Sigmoid colon (tissue), 7 donors: Measurements from ENCODE around the gene CCDC90B. TPM values are rescaled to one million over a fixed set of nuclear protein-coding genes. Genes with fewer than 3 reads are reported as not detected.

Source experiments
- DNase-seq: peaks from one replicate; pipeline ENCODE4 v3.0.0-alpha.2; 2019
- H3K27ac ChIP-seq, 4 donors: fragments of 200-600 bp; sonication (generic); one replicate each; pipeline ENCODE4 v1.5.1; 2016 to 2019; ENCODE audit warnings: mild to moderate bottlenecking in 1 of 4
- H3K27me3 ChIP-seq, 3 donors: fragments of 200-600 bp; sonication (generic); one replicate each; pipeline ENCODE4 v1.5.1; 2019; ENCODE audit warnings: mild to moderate bottlenecking in 1 of 3
- H3K36me3 ChIP-seq, 4 donors: fragments of 200-600 bp; sonication (generic); one replicate each; pipeline ENCODE4 v1.5.1; 2016 to 2019
- H3K4me1 ChIP-seq, 4 donors: fragments of 200-600 bp; sonication (generic); one replicate each; pipeline ENCODE4 v1.5.1; 2017 to 2019
- H3K4me3 ChIP-seq, 4 donors: fragments of 200-600 bp; sonication (generic); one replicate each; pipeline ENCODE4 v1.5.1; 2017 to 2019; ENCODE audit warnings: mild to moderate bottlenecking in 2 of 4, moderate library complexity in 1 of 4
- H3K9me3 ChIP-seq, 4 donors: fragments of 200-600 bp in 3 of 4; sonication (generic) in 3 of 4; one replicate each; pipeline versions ENCODE4 v1.5.1 to v1.6.1; 2013 to 2019
- EP300 ChIP-seq, 4 donors: sonication (generic); formaldehyde crosslinking; IDR thresholded peaks; one replicate each; pipeline ENCODE4 v1.6.1; 2017; ENCODE audit warnings: antibody characterized with exemption in 4 of 4
- POLR2A ChIP-seq, 2 donors: fragments of 450-650 bp; IDR thresholded peaks; one replicate each; pipeline ENCODE4 v1.6.1; 2016; ENCODE audit warnings: antibody characterized with exemption in 2 of 2, mild to moderate bottlenecking in 2 of 2, moderate library complexity in 2 of 2
- POLR2AphosphoS5 ChIP-seq, 4 donors: sonication (generic); formaldehyde crosslinking; IDR thresholded peaks; one replicate each; pipeline ENCODE4 v1.6.1; 2017; ENCODE audit warnings: antibody characterized with exemption in 4 of 4
- WGBS, 2 donors: extraction: QIAGEN DNeasy Blood & Tissue Kit; methylation state at CpG; one replicate each; pipeline ENCODE4 v1.1.7; 2013; 5-methylcytosine and 5-hydroxymethylcytosine counted together
- intact Hi-C: fragments of 100-400 bp; cut with DNase I; formaldehyde crosslinking; loops from one replicate; pipeline ENCODE4 v1.15.1; 2023
- polyA plus RNA-seq, 3 donors: library from polyadenylated mRNA; stranded (reverse); fragments of 200-250 nt; gene quantifications; one replicate each; pipeline ENCODE4 v1.2.3, GENCODE V29; 2013
- total RNA-seq, 4 donors: library from RNA; depleted of rRNA; stranded (reverse); fragments of >200 nt; gene quantifications; one replicate each; pipeline ENCODE4 v1.1.0, GENCODE V29; 2016
- TF ChIP-seq, protein P1 (sequence below), 4 experiments: fragments of 450-650 bp in 3 of 4; fragments of 200-600 bp in 1 of 4; IDR thresholded peaks; one replicate each; pipeline ENCODE4 v1.5.1; 2016 to 2019; ENCODE audit warnings: antibody characterized with exemption in 4 of 4, mild to moderate bottlenecking in 3 of 4, moderate library complexity in 2 of 4
- donor health status: healthy with polysubstance abuse.
- donor health status: Bipolar disorder and iron deficiency.
- donor health status: healthy.

Gene CCDC90B
- total and polyA plus RNA-seq, 7 donors, result 28.6 to 51.3 (median 44.4) TPM

DNA sequence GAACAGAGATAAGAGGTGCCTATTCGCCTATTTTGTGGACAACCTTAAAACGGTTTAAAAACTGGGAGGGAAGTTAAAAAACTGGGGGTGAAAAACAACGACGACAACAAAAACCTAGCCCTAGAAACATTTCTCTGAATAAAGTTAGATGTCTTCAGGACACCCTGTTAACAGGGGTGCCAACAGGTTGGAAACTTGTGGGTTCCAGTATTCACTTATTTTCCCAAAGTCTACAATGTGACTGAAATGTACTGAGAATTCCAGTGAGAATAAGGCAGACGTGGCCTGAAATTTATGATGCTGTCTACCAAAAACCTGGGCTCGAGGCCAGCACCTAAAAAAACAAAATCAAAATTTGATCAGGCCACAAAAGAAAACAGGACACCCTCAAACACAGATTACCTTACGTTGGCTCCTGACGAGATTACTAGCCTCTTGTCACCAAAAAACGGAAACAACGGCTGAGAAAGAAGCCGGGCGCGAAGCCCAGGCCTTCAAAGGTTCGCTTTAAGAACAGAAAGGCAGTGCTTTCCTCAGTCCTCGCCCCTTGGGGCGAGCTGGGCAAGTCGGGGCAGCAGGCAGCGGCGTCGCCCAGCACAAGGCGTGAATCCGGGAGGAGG is 906 bp downstream of the CCDC90B start:
- TF ChIP-seq, protein P1, sequence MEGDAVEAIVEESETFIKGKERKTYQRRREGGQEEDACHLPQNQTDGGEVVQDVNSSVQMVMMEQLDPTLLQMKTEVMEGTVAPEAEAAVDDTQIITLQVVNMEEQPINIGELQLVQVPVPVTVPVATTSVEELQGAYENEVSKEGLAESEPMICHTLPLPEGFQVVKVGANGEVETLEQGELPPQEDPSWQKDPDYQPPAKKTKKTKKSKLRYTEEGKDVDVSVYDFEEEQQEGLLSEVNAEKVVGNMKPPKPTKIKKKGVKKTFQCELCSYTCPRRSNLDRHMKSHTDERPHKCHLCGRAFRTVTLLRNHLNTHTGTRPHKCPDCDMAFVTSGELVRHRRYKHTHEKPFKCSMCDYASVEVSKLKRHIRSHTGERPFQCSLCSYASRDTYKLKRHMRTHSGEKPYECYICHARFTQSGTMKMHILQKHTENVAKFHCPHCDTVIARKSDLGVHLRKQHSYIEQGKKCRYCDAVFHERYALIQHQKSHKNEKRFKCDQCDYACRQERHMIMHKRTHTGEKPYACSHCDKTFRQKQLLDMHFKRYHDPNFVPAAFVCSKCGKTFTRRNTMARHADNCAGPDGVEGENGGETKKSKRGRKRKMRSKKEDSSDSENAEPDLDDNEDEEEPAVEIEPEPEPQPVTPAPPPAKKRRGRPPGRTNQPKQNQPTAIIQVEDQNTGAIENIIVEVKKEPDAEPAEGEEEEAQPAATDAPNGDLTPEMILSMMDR (IDR thresholded peaks at IDR 0.05), result no peak
- TF ChIP-seq POLR2AphosphoS5 (IDR thresholded peaks at IDR 0.05) (no peak), EP300 (IDR thresholded peaks at IDR 0.05) (no peak), POLR2A (IDR thresholded peaks at IDR 0.05) (no peak)
- no peaks in the 10 kb centered on the region for H3K9me3 ChIP-seq
- H3K27me3 ChIP-seq, result no peaks in the 10 kb centered on the region
- no peak for DNase-seq
- intact Hi-C loops, result loop anchor here (2.0 to 5.0 kb wide), 4 partner anchors 93 to 378 kb away; partner anchors contain the start of genes ANKRD42, PCF11 and RAB30
- peaks cover 0 to 4% (median 0%) of the 10 kb centered on the region in 4 donors for H3K36me3 ChIP-seq
- peak overlapping the region; percentile 95 to 97 (median 96) for H3K27ac ChIP-seq
- peaks cover 0 to 46% (median 40%) of the 10 kb centered on the region in 4 donors for H3K4me1 ChIP-seq
- H3K4me3 ChIP-seq, result peak overlapping the region; percentile 57 to 80 (median 72)
- WGBS, 2 donors, result 0 to 2% methylated on average over 22 of the region's 22 CpGs

DNA sequence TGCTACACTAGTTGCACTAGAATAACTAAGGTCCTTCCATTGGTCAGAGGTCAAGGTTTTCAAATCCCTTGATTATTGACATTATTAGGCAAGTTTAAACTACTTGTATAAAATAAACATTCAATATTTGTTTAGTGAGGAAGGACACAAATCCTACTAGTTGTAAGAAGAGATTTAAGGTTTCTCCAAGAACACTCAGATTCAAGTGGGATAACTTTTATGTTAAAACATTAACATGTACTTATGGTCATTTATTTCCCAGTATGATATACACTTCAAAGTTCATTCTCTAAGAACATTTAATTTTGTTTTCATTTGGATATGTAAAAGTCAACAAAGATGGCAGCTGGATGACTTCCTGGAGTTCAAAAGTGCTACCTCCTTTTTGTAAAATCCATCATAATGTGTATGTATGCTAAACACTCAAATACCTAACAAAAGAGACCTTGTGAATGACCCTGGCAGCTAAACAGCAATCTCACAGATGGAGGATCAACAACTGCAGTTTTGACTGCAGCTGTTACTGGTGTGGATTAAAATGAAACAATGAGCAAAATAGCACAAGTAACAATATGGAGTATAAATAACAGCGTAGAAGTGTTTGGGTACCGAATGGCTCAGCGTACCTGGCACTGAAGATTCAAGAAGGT is 1.5 kb downstream of the CCDC90B start:
- peaks cover 0 to 8% (median 0%) of the 10 kb centered on the region in 4 donors for H3K36me3 ChIP-seq
- peak overlapping the region; percentile 57 to 80 (median 72) for H3K4me3 ChIP-seq
- no peaks in the 10 kb centered on the region for H3K27me3 ChIP-seq
- intact Hi-C loops, result loop anchor here (2.0 to 5.0 kb wide), 4 partner anchors 92 to 378 kb away; partner anchors contain the start of genes ANKRD42, PCF11 and RAB30
- no peak for DNase-seq
- H3K4me1 ChIP-seq, result peaks cover 0 to 46% (median 40%) of the 10 kb centered on the region in 4 donors
- no peaks in the 10 kb centered on the region for H3K9me3 ChIP-seq
- WGBS, 2 donors, result 3 to 12% methylated on average over 3 of the region's 3 CpGs
- H3K27ac ChIP-seq, result peak overlapping the region; percentile 95 to 97 (median 96)
- TF ChIP-seq, protein P1 (IDR thresholded peaks at IDR 0.05), result no peak
- no peak for TF ChIP-seq POLR2AphosphoS5 (IDR thresholded peaks at IDR 0.05)
- TF ChIP-seq POLR2A (IDR thresholded peaks at IDR 0.05), result no peak
- TF ChIP-seq EP300 (IDR thresholded peaks at IDR 0.05), result no peak

DNA sequence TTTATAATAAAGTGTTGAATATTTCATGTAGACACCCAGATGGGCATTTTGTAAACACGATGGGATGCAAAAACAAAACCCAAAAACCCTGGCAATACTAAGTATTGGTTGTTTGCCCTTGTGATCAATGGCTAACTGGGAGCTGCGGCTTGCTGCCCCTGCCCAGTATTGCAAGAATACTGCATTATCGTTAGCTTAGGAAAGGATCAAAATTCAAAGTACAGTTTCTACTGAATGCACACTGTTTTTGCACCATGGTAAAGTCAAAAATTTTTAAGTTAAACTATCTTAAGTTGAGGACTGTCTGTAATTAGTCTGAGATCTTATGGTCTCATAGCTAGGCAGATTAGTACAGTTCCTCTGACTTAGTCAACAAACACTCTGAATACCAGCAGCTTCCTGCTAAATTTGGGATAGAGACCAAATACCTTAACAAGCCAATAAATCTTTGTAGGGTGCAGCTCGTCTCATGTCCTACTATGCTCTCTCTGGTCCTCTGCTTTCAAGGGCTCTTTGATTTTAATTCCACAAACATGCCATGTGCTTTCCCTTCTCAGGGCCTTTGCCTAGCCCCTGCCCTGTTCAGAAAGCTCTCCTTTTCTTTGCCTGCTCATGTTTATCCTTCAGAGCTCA is 4.0 kb downstream of the CCDC90B start:
- WGBS, 2 donors, result 62 to 65% methylated on average over 4 of the region's 4 CpGs

DNA sequence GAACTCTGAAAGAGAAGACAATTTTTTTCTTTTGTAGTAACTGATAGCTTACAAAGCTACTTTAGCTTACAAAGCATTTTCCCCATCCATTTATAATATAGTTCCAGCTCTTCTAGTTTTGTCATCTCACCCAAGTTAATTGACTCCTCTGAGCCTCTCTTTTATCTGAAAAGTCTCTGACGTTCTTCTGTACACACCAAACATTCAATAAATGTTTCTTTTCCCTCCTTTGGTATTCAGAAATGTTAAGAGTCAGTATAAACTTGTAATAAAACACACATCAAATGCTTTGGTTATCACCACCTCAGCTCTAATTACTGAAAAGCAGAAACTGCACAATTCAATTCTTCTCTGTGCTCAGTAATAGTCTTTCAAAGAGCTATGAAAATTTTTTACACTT is 5.9 kb downstream of the CCDC90B start:
- WGBS, 2 donors, result 71 to 81% methylated on average over 1 of the region's 1 CpG
- Histone ChIP-seq H3K4me1 (peaks cover 0 to 42% (median 38%) of the 10 kb centered on the region in 4 donors), H3K36me3 (peaks cover 0 to 50% (median 4%) of the 10 kb centered on the region in 4 donors), H3K27ac (no peak overlapping the region), H3K9me3 (no peaks in the 10 kb centered on the region), H3K27me3 (no peaks in the 10 kb centered on the region), H3K4me3 (no peak overlapping the region)
- TF ChIP-seq POLR2AphosphoS5 (IDR thresholded peaks at IDR 0.05) (no peak), POLR2A (IDR thresholded peaks at IDR 0.05) (no peak), EP300 (IDR thresholded peaks at IDR 0.05) (no peak)
- TF ChIP-seq, protein P1 (IDR thresholded peaks at IDR 0.05), result no peak
- DNase-seq, result no peak
- intact Hi-C loops, result no loop called here

More for the DNA sequence above, 4.0 kb downstream of the CCDC90B start:
- no peaks in the 10 kb centered on the region for H3K27me3 ChIP-seq
- no peaks in the 10 kb centered on the region for H3K9me3 ChIP-seq
- no peak for DNase-seq
- H3K4me1 ChIP-seq, result peaks cover 0 to 46% (median 40%) of the 10 kb centered on the region in 4 donors
- TF ChIP-seq, protein P1 (IDR thresholded peaks at IDR 0.05), result no peak
- TF ChIP-seq EP300 (IDR thresholded peaks at IDR 0.05) (no peak), POLR2AphosphoS5 (IDR thresholded peaks at IDR 0.05) (no peak), POLR2A (IDR thresholded peaks at IDR 0.05) (no peak)
- no peak overlapping the region for H3K27ac ChIP-seq
- intact Hi-C loops, result no loop called here
- H3K4me3 ChIP-seq, result no peak overlapping the region
- peaks cover 0 to 32% (median 4%) of the 10 kb centered on the region in 4 donors for H3K36me3 ChIP-seq
